Measurements from ENCODE around the gene ARL14EPL.
A peak's percentile ranks its signal among the peaks of the same experiment; 100 is the strongest.
"Not testable (repeated sequence)": the region's sequence is repeated elsewhere in the genome, so short reads cannot be mapped to it uniquely, and the experiment has no call there.

Gene ARL14EPL

DNA sequence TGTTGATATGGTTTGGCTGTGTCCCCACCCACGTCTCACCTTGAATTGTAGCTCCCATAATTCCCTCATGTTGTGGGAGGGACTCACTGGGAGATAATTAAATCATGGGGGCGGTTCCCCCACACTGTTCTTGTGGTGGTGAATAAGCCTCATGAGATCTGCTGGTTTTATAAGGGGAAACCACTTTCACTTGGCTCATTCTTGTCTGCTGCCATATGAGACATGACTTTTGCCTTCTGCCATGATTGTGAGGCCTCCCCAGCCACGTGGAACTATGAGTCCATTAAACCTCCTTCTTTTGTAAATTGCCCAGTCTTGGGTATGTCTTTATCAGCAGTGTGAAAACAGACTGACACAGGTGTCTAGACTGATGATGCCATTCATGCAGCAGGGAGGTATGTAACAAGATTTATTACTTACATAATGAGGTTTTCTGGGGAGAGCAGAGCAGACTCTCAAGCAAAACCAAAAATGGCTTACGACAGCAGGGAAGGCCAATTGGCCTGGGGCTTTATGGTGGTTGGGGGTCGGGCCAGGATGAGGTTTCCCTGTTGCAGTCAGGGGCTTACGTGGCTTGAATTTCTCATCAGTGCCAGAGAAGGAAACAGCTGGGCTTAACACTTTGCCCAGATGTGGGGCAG is 43.0 kb downstream of the ARL14EPL start:
- no peak for DNase-seq
- no peak for TF ChIP-seq GATA1 (IDR thresholded peaks at IDR 0.05; ENCODE audit: low read depth, low read length)
- TF ChIP-seq POLR2A (IDR thresholded peaks at IDR 0.05; ENCODE audit: low read length) = no peak

DNA sequence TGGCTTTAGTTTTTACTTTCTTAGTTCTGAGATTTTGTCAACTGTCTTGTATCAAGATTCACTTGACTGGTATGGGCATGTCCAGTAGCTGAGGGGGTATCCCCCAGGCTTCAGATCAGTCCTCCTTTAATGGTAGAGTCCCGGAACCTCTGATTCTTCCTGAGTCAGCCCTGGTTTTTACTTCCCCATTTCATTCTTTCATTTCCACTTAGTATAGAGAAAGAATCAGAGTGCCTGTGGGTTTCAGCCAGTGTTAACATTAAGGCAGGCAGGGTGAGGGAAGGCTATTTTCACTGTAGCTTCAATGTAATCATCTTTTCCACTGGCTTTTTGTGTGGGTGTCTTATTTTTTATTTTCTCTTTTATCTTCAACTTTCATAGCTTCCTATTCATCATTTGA is 44.2 kb downstream of the ARL14EPL start:
- DNase-seq = no peak
- TF ChIP-seq POLR2A (IDR thresholded peaks at IDR 0.05; ENCODE audit: low read length) = no peak
- TF ChIP-seq GATA1 (IDR thresholded peaks at IDR 0.05; ENCODE audit: low read depth, low read length) = no peak

DNA sequence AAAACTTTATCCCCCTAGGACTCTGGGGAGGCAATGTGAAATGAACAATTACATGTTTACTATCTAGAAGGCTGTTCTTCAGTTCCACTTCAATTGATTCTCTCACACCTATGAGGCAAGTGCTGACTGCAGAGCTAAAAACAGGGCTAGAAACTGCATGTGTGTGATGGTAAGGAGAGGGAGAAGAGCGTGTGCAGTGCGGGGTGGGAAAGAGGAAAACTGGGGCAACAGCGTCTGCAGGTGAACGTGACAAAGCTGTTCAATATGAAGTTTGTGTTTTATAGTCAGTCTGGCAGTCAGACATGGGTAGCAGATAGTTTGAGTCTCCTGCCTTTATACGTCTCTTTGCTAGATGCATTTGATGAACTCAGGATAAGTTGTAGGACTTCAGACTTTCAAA is 45.9 kb downstream of the ARL14EPL start:
- TF ChIP-seq POLR2A (IDR thresholded peaks at IDR 0.05; ENCODE audit: low read length) (no peak), GATA1 (IDR thresholded peaks at IDR 0.05; ENCODE audit: low read depth, low read length) (no peak)
- DNase-seq = no peak

DNA sequence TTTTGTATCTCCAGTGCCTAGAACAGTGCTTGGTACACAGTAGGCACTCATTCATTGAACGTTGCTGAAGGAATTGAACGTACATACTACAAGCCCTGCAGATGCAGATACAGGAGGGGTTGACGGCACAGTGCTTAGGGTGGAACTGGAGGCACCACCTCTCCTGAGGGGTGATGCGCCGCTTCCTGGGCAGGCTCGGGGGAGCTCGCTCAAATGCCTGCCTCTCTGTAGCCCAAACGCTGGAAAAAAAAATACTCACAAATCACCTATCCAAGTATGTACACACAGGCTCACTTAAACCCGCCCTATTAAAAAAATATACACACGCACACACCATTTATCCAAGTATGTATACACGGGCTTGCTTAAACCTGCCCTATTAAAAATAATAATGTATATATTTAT is 52.0 kb downstream of the ARL14EPL start:
- DNase-seq = peak; percentile 60 to 66
- TF ChIP-seq GATA1 (IDR thresholded peaks at IDR 0.05; ENCODE audit: low read depth, low read length) (no peak), POLR2A (IDR thresholded peaks at IDR 0.05; ENCODE audit: low read length) (no peak)

DNA sequence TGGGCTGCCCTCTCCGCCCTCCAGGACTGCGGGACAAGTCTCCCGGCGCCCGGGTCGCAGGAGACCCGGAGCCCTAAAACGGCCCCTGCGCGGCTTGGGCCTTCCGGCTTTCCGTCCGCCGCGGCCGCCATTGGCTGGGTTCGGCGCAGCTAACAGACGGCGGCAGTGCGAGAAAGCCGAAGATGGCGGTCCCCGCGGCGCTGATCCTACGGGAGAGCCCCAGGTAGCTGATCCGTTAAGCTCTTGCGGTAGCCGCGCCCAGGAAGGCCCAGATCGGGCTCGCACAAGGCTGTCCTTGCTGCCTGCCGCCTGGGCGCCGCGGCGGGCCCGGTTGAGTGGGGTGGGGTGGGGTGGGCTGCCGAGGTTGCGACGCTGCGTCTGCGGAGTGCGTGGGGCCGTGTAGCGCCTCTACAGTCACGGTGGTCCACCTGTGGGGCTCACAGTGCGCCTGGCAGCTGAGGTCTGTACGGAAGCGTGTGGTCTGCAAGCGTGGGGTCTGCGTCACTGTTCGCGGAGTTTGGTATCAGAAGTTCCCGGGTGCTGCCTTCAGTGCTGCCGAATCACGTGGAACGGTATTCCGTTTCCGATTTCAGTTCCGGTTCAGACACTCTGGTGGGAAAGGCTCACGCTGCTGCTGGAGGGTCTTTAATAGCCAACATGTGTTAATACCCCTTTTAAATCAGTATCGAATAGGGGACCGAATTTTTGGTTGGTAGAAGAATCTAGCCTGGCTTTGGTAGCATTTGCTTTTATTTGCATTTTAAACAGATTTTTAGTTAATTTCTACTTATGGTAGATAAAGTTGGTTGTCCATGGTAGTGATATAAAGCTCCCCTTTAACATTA is 52.8 kb downstream of the ARL14EPL start, which contains the start of gene COMMD10:
COMMD10 (plus strand) TSS at position 155 of the 845 bp plus-strand sequence.
- peak; percentile 86 to 89 for DNase-seq
- TF ChIP-seq GATA1 (IDR thresholded peaks at IDR 0.05; ENCODE audit: low read depth, low read length) (no peak), POLR2A (IDR thresholded peaks at IDR 0.05; ENCODE audit: low read length) (peak; percentile 85)

DNA sequence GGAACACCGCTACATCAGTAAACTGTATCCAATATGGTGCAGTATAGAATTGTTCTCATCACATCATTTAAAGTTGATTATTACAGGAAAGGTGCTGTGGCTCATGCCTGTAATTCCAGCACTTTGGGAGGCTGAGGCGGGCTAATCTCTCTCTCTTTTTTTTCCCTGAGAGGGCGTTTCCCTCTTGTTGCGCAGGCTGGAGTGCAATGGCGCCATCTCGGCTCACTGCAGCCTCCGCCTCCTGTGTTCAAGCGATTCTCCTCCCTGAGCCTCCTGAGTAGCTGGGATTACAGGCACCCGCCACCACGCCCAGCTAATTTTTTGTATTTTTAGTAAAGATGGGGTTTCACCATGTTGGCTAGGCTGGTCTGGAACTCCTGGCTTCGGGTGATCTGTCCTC is 54.0 kb downstream of the ARL14EPL start:
- DNase-seq = not testable (repeated sequence)

DNA sequence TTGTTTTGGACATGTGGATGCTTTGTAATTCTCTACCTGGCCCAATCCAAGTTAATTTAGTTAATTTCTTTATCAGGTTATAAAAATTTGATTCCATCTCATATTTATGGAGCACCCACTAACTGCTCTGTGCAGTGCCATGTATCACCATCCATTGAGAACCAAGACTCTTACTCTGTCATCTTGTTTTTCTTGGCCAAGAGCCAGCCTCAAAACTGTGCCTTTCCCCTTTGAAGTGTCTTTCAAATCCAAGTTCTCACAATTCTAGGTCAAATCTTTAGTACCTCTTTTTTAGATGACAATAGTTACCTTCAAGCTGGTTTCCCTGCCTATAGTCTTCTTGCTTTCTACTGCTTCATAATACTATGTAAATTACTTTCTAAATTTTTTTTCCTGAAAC is 55.8 kb downstream of the ARL14EPL start:
- DNase-seq = peak; percentile 9 to 33
- no peak for TF ChIP-seq GATA1 (IDR thresholded peaks at IDR 0.05; ENCODE audit: low read depth, low read length)
- no peak for TF ChIP-seq POLR2A (IDR thresholded peaks at IDR 0.05; ENCODE audit: low read length)

DNA sequence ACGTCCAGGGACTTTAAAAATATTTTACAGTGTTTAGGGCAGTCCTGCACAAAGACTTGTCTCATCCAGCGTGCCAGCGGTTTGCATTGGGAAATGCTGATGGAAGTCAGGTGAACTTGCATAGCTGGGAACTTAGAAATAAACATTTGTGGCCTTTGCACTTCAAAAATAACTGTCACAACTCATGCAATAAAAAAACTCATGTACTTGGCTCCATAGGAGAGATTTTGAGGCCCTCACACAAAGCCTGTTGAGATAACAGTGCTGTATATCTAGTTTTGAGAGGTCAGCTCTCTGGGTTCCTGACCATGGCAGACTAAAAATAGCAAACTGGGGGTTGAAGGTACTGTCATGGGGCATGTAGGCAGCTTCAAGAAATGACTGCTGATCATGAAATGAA is 58.0 kb downstream of the ARL14EPL start:
- peak in 1 of 2 experiments; percentile 23 for DNase-seq
- TF ChIP-seq GATA1 (IDR thresholded peaks at IDR 0.05; ENCODE audit: low read depth, low read length) = no peak
- TF ChIP-seq POLR2A (IDR thresholded peaks at IDR 0.05; ENCODE audit: low read length) = no peak

DNA sequence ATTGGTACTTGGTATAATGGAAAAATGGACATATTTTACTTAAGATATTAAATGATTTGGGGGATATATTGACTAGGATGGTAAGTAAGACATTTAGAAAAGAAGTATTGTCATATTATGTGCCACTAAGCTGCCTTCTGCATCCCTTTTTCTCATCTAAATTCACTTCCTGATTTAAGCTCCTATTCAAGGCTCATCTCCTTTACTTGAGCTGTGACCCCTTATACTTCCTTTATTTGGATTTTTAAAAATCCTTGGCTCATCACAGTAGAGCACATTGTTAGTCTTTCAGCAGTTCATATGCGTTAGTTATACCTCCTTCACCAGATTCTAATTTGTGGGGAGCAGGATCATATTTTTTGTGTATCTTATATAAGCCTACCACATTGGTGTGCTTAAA is 59.1 kb downstream of the ARL14EPL start:
- no peak for TF ChIP-seq POLR2A (IDR thresholded peaks at IDR 0.05; ENCODE audit: low read length)
- no peak for TF ChIP-seq GATA1 (IDR thresholded peaks at IDR 0.05; ENCODE audit: low read depth, low read length)
- no peak for DNase-seq

DNA sequence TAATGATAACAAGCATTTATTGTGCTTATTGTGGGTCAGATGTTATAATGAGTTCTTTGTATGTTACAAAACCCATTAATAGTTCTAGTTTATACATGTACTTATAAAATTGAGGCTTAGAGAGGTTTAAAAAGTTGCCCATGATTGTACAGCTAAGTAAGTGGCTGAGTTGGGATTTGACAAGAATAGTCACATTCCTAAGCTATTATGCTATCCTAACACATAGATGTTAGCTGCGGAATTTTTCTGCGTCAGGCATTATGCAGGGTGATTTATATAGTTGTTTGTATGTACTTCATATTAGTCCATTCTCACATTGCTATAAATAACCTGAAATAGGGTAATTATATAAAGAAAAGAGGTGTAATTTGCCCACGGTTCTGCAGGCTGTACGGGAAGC is 65.0 kb downstream of the ARL14EPL start:
- TF ChIP-seq POLR2A (IDR thresholded peaks at IDR 0.05; ENCODE audit: low read length) (no peak), GATA1 (IDR thresholded peaks at IDR 0.05; ENCODE audit: low read depth, low read length) (no peak)
- DNase-seq = no peak

DNA sequence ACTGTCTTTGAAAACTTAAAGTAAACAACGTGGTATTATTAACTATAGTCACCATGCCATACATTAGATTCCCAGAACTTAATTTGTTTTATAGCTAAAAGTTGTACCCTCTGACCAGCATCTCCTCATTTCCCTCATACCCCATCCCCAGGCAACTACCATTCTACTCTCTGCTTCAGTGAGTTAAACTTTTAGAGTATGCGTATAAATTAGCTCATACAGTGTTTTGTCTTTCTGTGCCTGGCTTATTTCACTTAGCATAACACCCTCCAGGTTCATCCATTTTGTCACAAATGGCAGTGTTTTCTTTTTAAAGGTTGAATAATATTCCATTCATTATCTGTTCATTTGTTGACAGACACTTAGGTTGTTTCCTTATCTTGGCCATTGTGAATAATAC is 66.7 kb downstream of the ARL14EPL start:
- no peak for DNase-seq

DNA sequence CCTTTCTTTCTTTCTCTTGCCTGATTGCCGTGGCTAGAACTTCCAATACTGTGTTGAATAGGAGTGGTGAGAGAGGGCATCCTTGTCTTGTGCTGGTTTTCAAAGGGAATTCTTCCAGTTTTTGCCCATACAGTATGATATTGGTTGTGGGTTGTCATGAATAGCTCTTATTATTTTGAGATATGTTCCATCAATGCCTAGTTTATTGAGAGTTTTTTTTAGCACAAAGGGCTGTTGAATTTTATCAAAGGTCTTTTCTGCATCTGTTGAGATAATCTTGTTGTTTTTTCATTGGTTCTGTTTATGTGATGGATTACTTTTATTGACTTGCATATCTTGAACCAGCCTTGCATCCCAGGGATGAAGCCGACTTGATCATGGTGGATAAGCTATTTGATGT is 72.7 kb downstream of the ARL14EPL start:
- not testable (repeated sequence) for DNase-seq

More for the DNA sequence above, 66.7 kb downstream of the ARL14EPL start:
- no peak for TF ChIP-seq POLR2A (IDR thresholded peaks at IDR 0.05; ENCODE audit: low read length)
- TF ChIP-seq GATA1 (IDR thresholded peaks at IDR 0.05; ENCODE audit: low read depth, low read length) = no peak

Data from erythroblast (primary cell).